H1 (cell line): ENCODE measurements around the gene OR6K2. TPM values are rescaled to one million over a fixed set of nuclear protein-coding genes. Genes with fewer than 3 reads are reported as not detected.

ENCODE experiments used
- CTCF ChIA-PET: fragments of 300-600 bp; sonication (Branson Sonifier 250); formaldehyde crosslinking; loops from one replicate; lab custom pipeline; 2021; ENCODE audit not compliant: partially characterized antibody; lab: Charles Lee
- POLR2A ChIA-PET: fragments of 300-600 bp; sonication (Branson Sonifier 250); formaldehyde crosslinking; loops from one replicate; lab custom pipeline; 2021; ENCODE audit warnings: inconsistent platforms; ENCODE audit not compliant: partially characterized antibody; lab: Charles Lee
- DNase-seq, 2 experiments: peaks; one replicate each; pipeline versions ENCODE4 v3.0.0 to v3.0.0-alpha.2; 2010 to 2022; ENCODE audit warnings: low spot score in 2 of 2, low read depth in 1 of 2, mixed read lengths in 1 of 2
- FAIRE-seq: peaks from 2 replicates; lab custom pipeline; 2011; peaks lifted over from hg19 to GRCh38; lab: Jason Lieb, UNC
- H2AFZ ChIP-seq: 2 replicates; pipeline ENCODE4 v1.8.1; 2012; ENCODE audit warnings: low read length, inconsistent platforms
- H2AK5ac ChIP-seq: 2 replicates; pipeline ENCODE4 v1.6.1; 2013; ENCODE audit warnings: low read depth, low read length
- H2BK120ac ChIP-seq: replicated peaks from 2 replicates; pipeline ENCODE3; 2013; ENCODE audit warnings: low read depth, low read length, inconsistent platforms
- H2BK12ac ChIP-seq: 2 replicates; pipeline ENCODE4 v1.6.1; 2013; ENCODE audit warnings: low read depth, low read length
- H2BK15ac ChIP-seq: 2 replicates; pipeline ENCODE4 v1.6.1; 2013; ENCODE audit warnings: low read length
- H2BK20ac ChIP-seq: 2 replicates; pipeline ENCODE4 v1.6.1; 2013; ENCODE audit warnings: low read length
- H2BK5ac ChIP-seq: 2 replicates; pipeline ENCODE4 v1.6.1; 2013; ENCODE audit warnings: low read depth, low read length
- H3K14ac ChIP-seq: 2 replicates; pipeline ENCODE4 v1.6.1; 2013; ENCODE audit warnings: inconsistent platforms; ENCODE audit not compliant: insufficient read length
- H3K18ac ChIP-seq: 2 replicates; pipeline ENCODE4 v1.6.1; 2013; ENCODE audit warnings: low read length; ENCODE audit errors: extremely low read depth
- H3K23ac ChIP-seq: 2 replicates; pipeline ENCODE4 v1.6.1; 2013; ENCODE audit warnings: inconsistent platforms; ENCODE audit not compliant: insufficient read length
- H3K23me2 ChIP-seq: 2 replicates; pipeline ENCODE4 v1.6.1; 2013; ENCODE audit warnings: low read depth, low read length
- H3K27ac ChIP-seq: 2 replicates; pipeline ENCODE4 v1.6.1; 2011; ENCODE audit warnings: low read depth, low read length, inconsistent platforms
- H3K27me3 ChIP-seq, 4 experiments: replicated peaks in 1 of 4; 1 replicate in 1 of 4; 2 replicates in 3 of 4; pipeline versions ENCODE4 v1.6.1 to v1.8.1; 2011 to 2013; ENCODE audit warnings: low read length in 3 of 4, mild to moderate bottlenecking in 3 of 4, inconsistent platforms in 2 of 4, mixed read lengths in 2 of 4, moderate library complexity in 1 of 4; ENCODE audit not compliant: control insufficient read depth in 3 of 4, insufficient read depth in 3 of 4; ENCODE audit errors: extremely low read depth in 1 of 4
- H3K36me3 ChIP-seq, 4 experiments: 2 replicates each; pipeline versions ENCODE4 v1.6.1 to v1.8.1; 2011 to 2013; ENCODE audit warnings: mild to moderate bottlenecking in 4 of 4, low read length in 3 of 4, moderate library complexity in 2 of 4, control low read depth in 1 of 4, inconsistent platforms in 1 of 4; ENCODE audit not compliant: insufficient read depth in 4 of 4, control insufficient read depth in 2 of 4
- H3K4ac ChIP-seq: replicated peaks from 2 replicates; pipeline ENCODE3; 2013; ENCODE audit warnings: low read length, low read depth, mixed read lengths, inconsistent platforms; ENCODE audit not compliant: insufficient read length
- H3K4me1 ChIP-seq, 4 experiments: replicated peaks in 1 of 4; 1 replicate in 1 of 4; 2 replicates in 3 of 4; pipeline versions ENCODE4 v1.6.1 to v1.8.1; 2011 to 2013; ENCODE audit warnings: low read length in 3 of 4, inconsistent platforms in 2 of 4, mixed read lengths in 1 of 4; ENCODE audit not compliant: insufficient read depth in 4 of 4, control insufficient read depth in 3 of 4
- H3K4me2 ChIP-seq, 2 experiments: 2 replicates each; pipeline versions ENCODE4 v1.6.1 to v1.8.1; 2011 to 2013; ENCODE audit warnings: low read depth in 2 of 2, low read length in 2 of 2, control low read depth in 1 of 2, inconsistent platforms in 1 of 2, mild to moderate bottlenecking in 1 of 2; ENCODE audit not compliant: insufficient read depth in 1 of 2
- H3K4me3 ChIP-seq, 4 experiments: fragments of 200-600, 300-600 bp in 1 of 4; sonication (generic), shearing (Covaris generic), sonication (Bioruptor Twin) in 1 of 4; 2 replicates each; pipeline versions ENCODE4 v1.5.1 to v1.8.1; 2011 to 2016; ENCODE audit warnings: low read length in 4 of 4, low read depth in 3 of 4, control low read depth in 2 of 4, inconsistent platforms in 2 of 4, mild to moderate bottlenecking in 2 of 4, mixed read lengths in 1 of 4, moderate library complexity in 1 of 4; ENCODE audit not compliant: insufficient read depth in 2 of 4; ENCODE audit errors: extremely low read depth in 1 of 4
- H3K56ac ChIP-seq: replicated peaks from 2 replicates; pipeline ENCODE3; 2013; ENCODE audit warnings: low read depth, mild to moderate bottlenecking, mixed read lengths, low read length, inconsistent platforms; ENCODE audit not compliant: insufficient read length
- H3K79me1 ChIP-seq: 2 replicates; pipeline ENCODE4 v1.6.1; 2013; ENCODE audit warnings: low read depth, low read length, control low read depth
- H3K79me2 ChIP-seq, 2 experiments: 2 replicates each; pipeline versions ENCODE4 v1.6.1 to v1.8.1; 2012 to 2013; ENCODE audit warnings: low read length in 2 of 2, mild to moderate bottlenecking in 2 of 2, inconsistent platforms in 1 of 2; ENCODE audit not compliant: insufficient read depth in 2 of 2, control insufficient read depth in 1 of 2
- H3K9ac ChIP-seq, 4 experiments: replicated peaks in 1 of 4; 1 replicate in 1 of 4; 2 replicates in 3 of 4; pipeline versions ENCODE4 v1.6.1 to v1.8.1; 2011 to 2013; ENCODE audit warnings: low read depth in 3 of 4, low read length in 3 of 4, control low read depth in 2 of 4, mild to moderate bottlenecking in 2 of 4, moderate library complexity in 2 of 4, inconsistent platforms in 1 of 4; ENCODE audit errors: extremely low read depth in 1 of 4
- H3K9me3 ChIP-seq, 2 experiments: 2 replicates each; pipeline versions ENCODE4 v1.6.1 to v1.8.1; 2012 to 2013; ENCODE audit warnings: mild to moderate bottlenecking in 2 of 2, moderate library complexity in 2 of 2, control low read depth in 1 of 2, inconsistent platforms in 1 of 2, low read depth in 1 of 2, low read length in 1 of 2, mixed read lengths in 1 of 2; ENCODE audit not compliant: insufficient read depth in 2 of 2
- H4K20me1 ChIP-seq, 2 experiments: replicated peaks in 1 of 2; 2 replicates each; pipeline versions ENCODE3 to v1.8.1; 2011 to 2013; ENCODE audit warnings: inconsistent platforms in 2 of 2, low read length in 2 of 2, mild to moderate bottlenecking in 1 of 2; ENCODE audit not compliant: insufficient read depth in 2 of 2, control insufficient read depth in 1 of 2
- H4K5ac ChIP-seq: 2 replicates; pipeline ENCODE4 v1.6.1; 2013; ENCODE audit warnings: low read length, low read depth, mixed read lengths, inconsistent platforms; ENCODE audit not compliant: insufficient read length
- H4K8ac ChIP-seq: 2 replicates; pipeline ENCODE4 v1.8.0; 2013; ENCODE audit warnings: mild to moderate bottlenecking, moderate library complexity, low read length, inconsistent platforms; ENCODE audit not compliant: insufficient read depth; ENCODE audit errors: extremely low read depth
- H4K91ac ChIP-seq: replicated peaks from 2 replicates; pipeline ENCODE3; 2013; ENCODE audit warnings: low read length, mixed read lengths, inconsistent platforms; ENCODE audit not compliant: insufficient read length
- BCL11A ChIP-seq, 2 experiments: IDR thresholded peaks; one replicate each; pipeline ENCODE4 v1.6.1; 2011; ENCODE audit warnings: low read depth in 2 of 2, low read length in 2 of 2, mild to moderate bottlenecking in 2 of 2
- CTBP2 ChIP-seq: IDR thresholded peaks from 2 replicates; pipeline ENCODE4 v1.7.0; 2011; ENCODE audit warnings: borderline replicate concordance, mild to moderate bottlenecking, moderate library complexity, mixed read lengths, low read length; ENCODE audit not compliant: insufficient read depth, insufficient read length
- WGBS, 2 experiments: shearing (Covaris generic) in 1 of 2; methylation state at CpG; one replicate each; pipeline versions ENCODE4 v1.1.6 to v1.1.7; 2013 to 2015; ENCODE audit warnings: low lambda C conversion rate in 2 of 2, mixed read lengths in 2 of 2, inconsistent platforms in 1 of 2, low coverage in 1 of 2, missing lambda C conversion rate in 1 of 2; ENCODE audit not compliant: insufficient replicate concordance in 2 of 2, insufficient coverage in 1 of 2, insufficient read length in 1 of 2; ENCODE audit errors: extremely low coverage in 1 of 2, missing lambda C conversion rate in 1 of 2; 5-methylcytosine and 5-hydroxymethylcytosine counted together
- polyA plus RNA-seq, 7 experiments: library from polyadenylated mRNA; depleted of rRNA in 3 of 7; stranded (reverse) in 5 of 7; unstranded in 2 of 7; fragments of >200 nt in 5 of 7; fragments of 200-250 nt in 2 of 7; gene quantifications; 1 replicate in 5 of 7; 2 replicates in 1 of 7; 4 replicates in 1 of 7; pipeline versions ENCODE4 v1.2.1 to v1.2.3, GENCODE V29; 2011 to 2013; ENCODE audit warnings: missing spikeins in 2 of 7, mixed read lengths in 2 of 7
- total RNA-seq: library from RNA; stranded (reverse); fragmentation: NEBNext Ultra II Directional; extraction: Animal tissue kit (Norgen Biotek cat#: 25700); gene quantifications from 2 replicates; pipeline ENCODE4 v1.2.1, GENCODE V29; 2021

The OR6K2 gene
- total and polyA plus RNA-seq, 2 of the 8 experiments (the other 6 are each of a cell fraction or from before 2014, with no cell fraction given): not detected

DNA sequence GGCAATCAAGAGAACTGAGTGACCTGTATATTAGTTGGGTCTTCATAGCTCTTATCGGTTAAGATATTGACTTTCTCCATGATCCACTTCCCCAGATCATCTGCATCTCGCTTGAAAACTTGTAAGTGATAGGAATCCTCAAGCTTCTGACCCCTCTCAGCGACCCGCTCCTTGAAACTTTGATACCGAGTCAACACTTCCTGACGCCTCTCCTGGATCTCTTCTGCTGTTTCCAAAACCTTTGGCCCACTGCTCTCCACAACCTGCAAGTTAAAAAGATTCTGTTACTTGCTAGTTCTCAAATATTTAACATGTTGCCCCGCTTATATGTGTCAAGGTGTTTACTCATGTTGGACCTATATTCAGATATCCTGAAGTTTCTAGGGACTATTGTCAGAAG, 15.4 kb downstream of the OR6K2 start:
- H3K23ac ChIP-seq: no peak overlapping the region
- POLR2A ChIA-PET: no interaction called here
- no peak for FAIRE-seq
- no peaks in the 10 kb centered on the region for H3K4me1 ChIP-seq
- WGBS, 2 experiments: 78% methylated on average over 7 of the region's 7 CpGs; no CpG with 5 or more reads in 1 of the 2 experiments
- no peaks in the 10 kb centered on the region for H3K9me3 ChIP-seq
- DNase-seq: no peak
- no peaks in the 10 kb centered on the region for H3K36me3 ChIP-seq
- H2BK120ac ChIP-seq: no peak overlapping the region
- H3K79me1 ChIP-seq: no peaks in the 10 kb centered on the region
- H3K14ac ChIP-seq: no peak overlapping the region
- H2BK20ac ChIP-seq: no peak overlapping the region
- no peak overlapping the region for H3K56ac ChIP-seq
- no peak overlapping the region for H3K4me3 ChIP-seq
- no peak overlapping the region for H3K27ac ChIP-seq
- H4K91ac ChIP-seq: no peak overlapping the region
- H3K18ac ChIP-seq: no peak overlapping the region
- no peak overlapping the region for H2BK12ac ChIP-seq
- no peak for TF ChIP-seq CTBP2
- TF ChIP-seq BCL11A (IDR thresholded peaks at IDR 0.05; ENCODE audit: low read depth in 2 of 2, low read length in 2 of 2): no peak
- no peaks in the 10 kb centered on the region for H3K27me3 ChIP-seq
- no peaks in the 10 kb centered on the region for H3K23me2 ChIP-seq
- H3K9ac ChIP-seq: no peak overlapping the region
- H2AK5ac ChIP-seq: no peak overlapping the region
- H4K8ac ChIP-seq: no peak overlapping the region
- no peaks in the 10 kb centered on the region for H4K20me1 ChIP-seq
- H2BK5ac ChIP-seq: no peak overlapping the region
- no peak overlapping the region for H4K5ac ChIP-seq
- H2AFZ ChIP-seq: no peak overlapping the region
- CTCF ChIA-PET: interaction anchor here (1.1 kb wide), 1 partner anchor 10 kb away, joined by 5 read pairs; no protein-coding TSS in a partner anchor
- H3K79me2 ChIP-seq: no peaks in the 10 kb centered on the region
- H3K4me2 ChIP-seq: no peak overlapping the region
- no peak overlapping the region for H2BK15ac ChIP-seq
- no peak overlapping the region for H3K4ac ChIP-seq
